Spleen (tissue), 11 donors: ENCODE results near the gene MACROD2. TPM values are rescaled to one million over a fixed set of nuclear protein-coding genes. Genes with fewer than 3 reads are reported as not detected.

ENCODE experiments used
- DNase-seq: peaks from one replicate; pipeline ENCODE4 v3.0.0-alpha.2; 2020
- H3K27ac ChIP-seq, 8 donors: fragments of 200-600 bp; sonication (generic) in 7 of 8; 1 replicate in 4 of 8; 2 replicates in 4 of 8; pipeline versions ENCODE4 v1.5.0 to v1.8.0; 2016 to 2021; ENCODE audit warnings: inconsistent platforms in 4 of 8, mild to moderate bottlenecking in 4 of 8, moderate library complexity in 1 of 8
- H3K27me3 ChIP-seq, 7 donors: fragments of 200-600 bp; sonication (generic) in 6 of 7; replicated peaks in 1 of 7; 1 replicate in 4 of 7; 2 replicates in 3 of 7; pipeline versions ENCODE4 v1.5.0 to v1.8.0; 2016 to 2021; ENCODE audit warnings: inconsistent platforms in 3 of 7, mild to moderate bottlenecking in 1 of 7
- H3K36me3 ChIP-seq, 6 donors: fragments of 200-600 bp; sonication (generic) in 5 of 6; 1 replicate in 4 of 6; 2 replicates in 2 of 6; pipeline versions ENCODE4 v1.5.0 to v1.8.0; 2016 to 2021; ENCODE audit warnings: inconsistent platforms in 2 of 6
- H3K4me1 ChIP-seq, 6 donors: fragments of 200-600 bp; sonication (generic) in 5 of 6; 1 replicate in 3 of 6; 2 replicates in 3 of 6; pipeline versions ENCODE4 v1.5.0 to v1.8.0; 2016 to 2021; ENCODE audit warnings: inconsistent platforms in 3 of 6
- H3K4me3 ChIP-seq, 8 donors: fragments of 200-600 bp; sonication (generic) in 7 of 8; 1 replicate in 4 of 8; 2 replicates in 4 of 8; pipeline versions ENCODE4 v1.5.0 to v1.8.0; 2016 to 2021; ENCODE audit warnings: inconsistent platforms in 4 of 8, mild to moderate bottlenecking in 4 of 8, moderate library complexity in 2 of 8
- H3K9me3 ChIP-seq, 8 donors: fragments of 200-600 bp; sonication (generic) in 7 of 8; 1 replicate in 4 of 8; 2 replicates in 4 of 8; pipeline versions ENCODE4 v1.5.0 to v1.8.0; 2016 to 2021; ENCODE audit warnings: inconsistent platforms in 4 of 8
- CTCF ChIP-seq, 11 experiments: fragments of 200-600 bp in 7 of 11; fragments of 450-650 bp in 4 of 11; sonication (generic) in 4 of 11; IDR thresholded peaks in 8 of 11; conservative IDR thresholded peaks in 3 of 11; 1 replicate in 7 of 11; 2 replicates in 4 of 11; pipeline versions ENCODE4 v1.4.0 to v1.8.0; 2016 to 2021; ENCODE audit warnings: antibody characterized with exemption in 11 of 11, inconsistent platforms in 4 of 11, mild to moderate bottlenecking in 1 of 11
- POLR2A ChIP-seq, 3 donors: fragments of 450-650 bp; IDR thresholded peaks; one replicate each; pipeline ENCODE4 v1.5.1; 2017; ENCODE audit warnings: antibody characterized with exemption in 3 of 3, mild to moderate bottlenecking in 1 of 3
- POLR2AphosphoS5 ChIP-seq, 3 donors: sonication (generic); formaldehyde crosslinking; IDR thresholded peaks; one replicate each; pipeline ENCODE4 v1.5.1; 2017; ENCODE audit warnings: antibody characterized with exemption in 3 of 3
- WGBS, 5 donors: extraction: QIAGEN DNeasy Blood & Tissue Kit in 3 of 5; methylation state at CpG; one replicate each; pipeline versions ENCODE4 v1.1.5 to v1.1.7; 2013 to 2018; 5-methylcytosine and 5-hydroxymethylcytosine counted together
- intact Hi-C: fragments of 100-400 bp; cut with DNase I; formaldehyde crosslinking; loops from one replicate; pipeline ENCODE4 v1.15.0; 2023; ENCODE audit warnings: low total_unique reads
- polyA plus RNA-seq, 3 donors: library from polyadenylated mRNA; stranded (reverse); fragments of 200-250 nt; gene quantifications; one replicate each; pipeline ENCODE4 v1.2.1, GENCODE V29; 2013
- total RNA-seq, 7 donors: library from RNA; depleted of rRNA in 3 of 7; stranded (reverse); fragments of >200 nt in 3 of 7; fragmentation: NEBNext Ultra II Directional in 4 of 7; extraction: Animal tissue kit (Norgen Biotek cat#: 25700) in 4 of 7; gene quantifications; one replicate each; pipeline versions ENCODE4 v1.1.0 to v1.2.1, GENCODE V29; 2016 to 2021
- donor health status: healthy with polysubstance abuse.
- donor health status: DM: no; HTN: no; CAD: no; lungs with moderate emphysema.
- donor health status: DM: no; HTN: no; CAD: no.
- donor health status: Bipolar disorder and iron deficiency.
- donor health status: healthy.
- donor health status: DM: no; HTN: no; CAD: no.
- donor health status: DM: yes; HTN: yes; CAD: no.

The MACROD2 gene
- total and polyA plus RNA-seq, 10 donors: 1.5 to 4.7 (median 3.4) TPM

GRCh38 chr20:15925376-15925775, 1930.1 kb downstream of the MACROD2 start:
- no peak for DNase-seq
- Histone ChIP-seq H3K4me3 (no peak overlapping the region), H3K36me3 (no peaks in the 10 kb centered on the region), H3K27me3 (no peaks in the 10 kb centered on the region), H3K9me3 (peaks cover 0 to 5% (median 0%) of the 10 kb centered on the region in 8 donors), H3K4me1 (peaks cover 3 to 23% (median 11%) of the 10 kb centered on the region in 6 donors), H3K27ac (no peak overlapping the region)
- intact Hi-C loops: no loop called here
- TF ChIP-seq POLR2AphosphoS5 (IDR thresholded peaks at IDR 0.05) (no peak), CTCF (IDR thresholded peaks at IDR 0.05 in 8 of 11, conservative IDR thresholded peaks at IDR 0.05 in 3 of 11) (no peak), POLR2A (IDR thresholded peaks at IDR 0.05) (no peak)
- 82 to 90% (median 87%) methylated on average over 8 of the region's 8 CpGs for WGBS, 5 donors

GRCh38 chr20:15927893-15928650, 1932.8 kb downstream of the MACROD2 start:
- Histone ChIP-seq H3K36me3 (no peaks in the 10 kb centered on the region), H3K27me3 (no peaks in the 10 kb centered on the region), H3K9me3 (peaks cover 0 to 10% (median 0%) of the 10 kb centered on the region in 8 donors), H3K27ac (no peak overlapping the region), H3K4me3 (no peak overlapping the region), H3K4me1 (peaks cover 6 to 23% (median 20%) of the 10 kb centered on the region in 6 donors)
- WGBS, 5 donors: 85 to 93% (median 91%) methylated on average over 3 of the region's 3 CpGs
- TF ChIP-seq POLR2AphosphoS5 (IDR thresholded peaks at IDR 0.05) (no peak), CTCF (IDR thresholded peaks at IDR 0.05 in 8 of 11, conservative IDR thresholded peaks at IDR 0.05 in 3 of 11) (no peak), POLR2A (IDR thresholded peaks at IDR 0.05) (no peak)
- no peak for DNase-seq
- intact Hi-C loops: no loop called here

GRCh38 chr20:15928946-15929345, 1933.6 kb downstream of the MACROD2 start:
- H3K27ac ChIP-seq: no peak overlapping the region
- H3K4me1 ChIP-seq: peaks cover 6 to 23% (median 18%) of the 10 kb centered on the region in 6 donors
- intact Hi-C loops: no loop called here
- no peak for TF ChIP-seq POLR2A (IDR thresholded peaks at IDR 0.05)
- no peak for TF ChIP-seq POLR2AphosphoS5 (IDR thresholded peaks at IDR 0.05)
- TF ChIP-seq CTCF (IDR thresholded peaks at IDR 0.05 in 8 of 11, conservative IDR thresholded peaks at IDR 0.05 in 3 of 11): no peak
- peaks cover 0 to 10% (median 0%) of the 10 kb centered on the region in 8 donors for H3K9me3 ChIP-seq
- no peaks in the 10 kb centered on the region for H3K27me3 ChIP-seq
- no peak for DNase-seq
- no peak overlapping the region for H3K4me3 ChIP-seq
- no peaks in the 10 kb centered on the region for H3K36me3 ChIP-seq
